AG04450 (cell line): ENCODE results near the gene VLDLR. TPM values are rescaled to one million over a fixed set of nuclear protein-coding genes. Genes with fewer than 3 reads are reported as not detected.
A peak's percentile ranks its signal among the peaks of the same experiment; 100 is the strongest.

ENCODE experiments used
- CTCF ChIA-PET: fragments of 300-600, 350-600 bp; formaldehyde crosslinking; extraction: SDS; loops from one replicate; lab custom pipeline; 2022; ENCODE audit warnings: antibody characterized with exemption, inconsistent platforms; lab: Charles Lee
- POLR2A ChIA-PET: fragments of 350-600 bp; formaldehyde crosslinking; extraction: SDS; loops from one replicate; lab custom pipeline; 2021; ENCODE audit warnings: antibody characterized with exemption, inconsistent platforms; lab: Yijun Ruan, JAX
- DNase-seq: peaks from one replicate; pipeline ENCODE4 v3.0.0-alpha.2; 2011; ENCODE audit warnings: low read depth, low spot score
- H3K27ac ChIP-seq: one replicate; pipeline ENCODE4 v1.5.1; 2012; ENCODE audit warnings: low read depth, low read length, control low read depth
- H3K27me3 ChIP-seq: one replicate; pipeline ENCODE4 v1.6.0; 2012; ENCODE audit warnings: low read length; ENCODE audit not compliant: control insufficient read depth, insufficient read depth
- H3K4me3 ChIP-seq: 2 replicates; pipeline ENCODE4 v1.5.1; 2011; ENCODE audit warnings: mild to moderate bottlenecking, low read depth, low read length, control low read depth
- H3K9me3 ChIP-seq: 2 replicates; pipeline ENCODE4 v1.5.1; 2012; ENCODE audit warnings: low read length; ENCODE audit not compliant: control insufficient read depth, insufficient read depth
- polyA plus RNA-seq: library from polyadenylated mRNA; depleted of rRNA; stranded (reverse); fragments of >200 nt; gene quantifications from 2 replicates; pipeline ENCODE4 v1.2.3, GENCODE V29; 2011
- TF ChIP-seq, protein P1 (sequence below): IDR thresholded peaks from 2 replicates; pipeline ENCODE4 v1.5.1; 2011; ENCODE audit warnings: low read depth, low read length, control low read depth, inconsistent platforms

Gene VLDLR
- polyA plus RNA-seq, 1 experiment, result 32.6 TPM

DNA sequence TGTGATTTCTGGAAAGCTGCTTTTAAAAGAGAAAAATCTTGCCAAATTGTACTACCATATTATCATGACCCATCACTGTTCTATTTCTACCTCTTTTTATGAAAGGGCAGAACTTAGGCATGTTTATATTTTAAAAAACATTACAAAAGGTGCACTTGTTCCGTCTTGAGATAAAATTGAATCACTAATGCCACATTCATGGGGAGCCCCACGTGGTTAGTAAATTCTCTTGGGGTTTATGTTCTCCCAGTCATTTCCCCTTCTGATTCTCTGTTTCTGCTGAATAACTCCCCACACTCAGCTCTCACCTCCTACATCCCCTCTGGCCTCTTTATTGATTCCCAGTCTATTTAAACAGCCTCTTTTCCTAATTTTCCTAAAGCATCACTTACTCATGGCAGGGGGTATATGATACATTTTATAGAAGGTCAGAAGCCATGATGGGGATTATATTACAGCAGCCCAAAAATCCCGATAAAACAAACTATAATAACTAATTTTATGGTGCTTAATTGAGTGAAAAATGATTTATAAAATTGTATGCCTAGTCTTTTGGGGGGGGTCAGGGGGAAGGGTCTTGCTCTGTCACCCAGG is 19.7 kb upstream of the VLDLR start:
- DNase-seq, result no peak
- ChIA-PET POLR2A (interaction anchor here (0.7 to 1.2 kb wide), 2 partner anchors 107 to 126 kb away, joined by 4 to 8 read pairs; no protein-coding TSS in a partner anchor), CTCF (no interaction called here)
- Histone ChIP-seq H3K27me3 (no peaks in the 10 kb centered on the region), H3K9me3 (no peaks in the 10 kb centered on the region), H3K4me3 (no peak overlapping the region), H3K27ac (no peak overlapping the region)
- TF ChIP-seq, protein P1, sequence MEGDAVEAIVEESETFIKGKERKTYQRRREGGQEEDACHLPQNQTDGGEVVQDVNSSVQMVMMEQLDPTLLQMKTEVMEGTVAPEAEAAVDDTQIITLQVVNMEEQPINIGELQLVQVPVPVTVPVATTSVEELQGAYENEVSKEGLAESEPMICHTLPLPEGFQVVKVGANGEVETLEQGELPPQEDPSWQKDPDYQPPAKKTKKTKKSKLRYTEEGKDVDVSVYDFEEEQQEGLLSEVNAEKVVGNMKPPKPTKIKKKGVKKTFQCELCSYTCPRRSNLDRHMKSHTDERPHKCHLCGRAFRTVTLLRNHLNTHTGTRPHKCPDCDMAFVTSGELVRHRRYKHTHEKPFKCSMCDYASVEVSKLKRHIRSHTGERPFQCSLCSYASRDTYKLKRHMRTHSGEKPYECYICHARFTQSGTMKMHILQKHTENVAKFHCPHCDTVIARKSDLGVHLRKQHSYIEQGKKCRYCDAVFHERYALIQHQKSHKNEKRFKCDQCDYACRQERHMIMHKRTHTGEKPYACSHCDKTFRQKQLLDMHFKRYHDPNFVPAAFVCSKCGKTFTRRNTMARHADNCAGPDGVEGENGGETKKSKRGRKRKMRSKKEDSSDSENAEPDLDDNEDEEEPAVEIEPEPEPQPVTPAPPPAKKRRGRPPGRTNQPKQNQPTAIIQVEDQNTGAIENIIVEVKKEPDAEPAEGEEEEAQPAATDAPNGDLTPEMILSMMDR, result no peak

DNA sequence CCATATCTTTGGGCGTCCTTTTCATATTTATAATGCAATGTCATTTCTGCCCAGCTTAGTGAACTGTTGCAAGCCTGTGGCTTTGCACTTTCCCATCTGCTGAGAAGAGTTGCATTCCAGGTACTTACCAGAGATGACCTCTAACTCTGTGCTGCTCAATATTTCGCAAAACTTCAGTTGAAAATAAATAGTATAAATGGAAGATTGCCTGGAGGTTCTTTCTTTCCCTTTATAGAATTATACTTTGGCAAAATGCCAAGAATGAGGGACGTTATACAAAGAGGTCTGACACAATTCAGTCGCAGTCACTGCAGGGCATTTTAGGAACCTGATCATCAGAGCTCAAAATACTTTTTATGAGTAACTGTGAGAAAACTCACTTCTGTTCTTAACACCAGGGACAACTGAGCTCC is 18.9 kb upstream of the VLDLR start:
- DNase-seq, result peak; percentile 38
- Histone ChIP-seq H3K9me3 (no peaks in the 10 kb centered on the region), H3K27me3 (no peaks in the 10 kb centered on the region), H3K4me3 (no peak overlapping the region), H3K27ac (no peak overlapping the region)
- TF ChIP-seq, protein P1, result no peak
- POLR2A ChIA-PET, result interaction anchor here (1.2 kb wide), 1 partner anchor 126 kb away, joined by 4 read pairs; no protein-coding TSS in a partner anchor
- CTCF ChIA-PET, result no interaction called here

DNA sequence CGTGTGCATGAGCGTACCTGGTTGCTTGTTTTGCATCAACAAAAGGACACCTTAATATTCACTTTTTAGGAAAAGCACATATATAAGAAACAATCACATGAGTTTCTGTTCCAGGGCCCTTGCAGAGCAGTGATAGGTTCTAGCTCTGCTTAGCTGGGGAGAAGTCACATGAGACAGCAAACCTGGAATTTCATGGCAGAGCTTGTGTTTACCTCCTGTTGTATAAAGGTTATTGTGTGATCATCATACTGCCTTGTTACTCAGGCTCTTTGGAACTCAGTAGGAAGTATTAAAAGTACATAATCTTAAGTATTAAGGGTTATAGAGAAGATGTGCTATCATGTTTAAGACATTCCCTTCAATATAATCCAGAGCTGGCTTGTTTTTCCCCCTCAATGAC is 18.0 kb upstream of the VLDLR start:
- no peak overlapping the region for H3K4me3 ChIP-seq
- DNase-seq, result no peak
- ChIA-PET CTCF (no interaction called here), POLR2A (no interaction called here)
- TF ChIP-seq, protein P1, result no peak
- H3K27ac ChIP-seq, result no peak overlapping the region
- no peaks in the 10 kb centered on the region for H3K9me3 ChIP-seq
- no peaks in the 10 kb centered on the region for H3K27me3 ChIP-seq

DNA sequence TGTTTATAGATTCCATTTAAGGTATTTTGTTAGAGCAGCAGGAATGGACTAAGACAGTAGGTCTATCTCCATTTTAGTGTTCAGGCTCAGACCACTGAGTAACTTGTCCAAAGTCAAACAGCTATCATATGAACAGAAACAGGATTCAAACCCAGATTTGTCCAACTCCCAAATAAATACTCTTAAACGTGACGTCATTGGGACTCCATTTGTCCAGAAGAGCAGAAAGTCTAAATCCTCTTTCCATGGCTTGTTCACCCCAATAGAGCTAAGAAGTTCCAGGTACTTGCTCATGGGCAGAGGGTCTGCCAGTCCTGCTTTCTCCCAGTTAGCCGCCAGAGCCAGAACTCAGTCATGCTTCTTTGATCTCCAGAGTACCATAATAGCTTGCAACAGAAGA is 16.3 kb upstream of the VLDLR start:
- no peak for DNase-seq
- H3K27me3 ChIP-seq, result no peaks in the 10 kb centered on the region
- ChIA-PET POLR2A (no interaction called here), CTCF (no interaction called here)
- TF ChIP-seq, protein P1, result no peak
- H3K9me3 ChIP-seq, result no peaks in the 10 kb centered on the region
- H3K27ac ChIP-seq, result no peak overlapping the region
- H3K4me3 ChIP-seq, result no peak overlapping the region

DNA sequence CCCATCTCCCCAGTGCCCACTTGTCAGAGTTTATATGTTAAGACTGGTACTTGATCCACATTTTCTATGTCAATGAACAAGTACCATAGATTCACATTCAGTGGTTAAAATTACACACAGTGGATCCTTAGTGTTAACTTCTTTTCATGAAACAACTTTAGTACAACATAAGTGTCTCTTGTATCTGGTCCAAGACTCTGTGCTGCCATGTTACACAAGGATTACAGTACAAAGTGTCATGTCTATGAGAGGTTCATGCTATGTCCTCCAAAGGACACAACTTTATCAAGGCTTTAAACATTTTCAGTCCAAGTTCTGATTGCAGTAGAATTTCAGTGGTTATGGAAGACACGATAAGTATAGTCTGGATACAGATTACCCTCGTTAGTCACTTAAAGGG is 13.3 kb upstream of the VLDLR start:
- no peaks in the 10 kb centered on the region for H3K27me3 ChIP-seq
- H3K9me3 ChIP-seq, result no peaks in the 10 kb centered on the region
- H3K27ac ChIP-seq, result no peak overlapping the region
- ChIA-PET CTCF (no interaction called here), POLR2A (no interaction called here)
- no peak for DNase-seq
- H3K4me3 ChIP-seq, result no peak overlapping the region
- TF ChIP-seq, protein P1, result no peak
